ENCODE data around the gene PRORP. TPM values are rescaled to one million over a fixed set of nuclear protein-coding genes. Genes with fewer than 3 reads are reported as not detected.
A peak's percentile ranks its signal among the peaks of the same experiment; 100 is the strongest.

Gene PRORP
- total and polyA plus RNA-seq, 2 of the 13 experiments (the other 11 are each of a cell fraction or from before 2014, with no cell fraction given), result 48.9 to 88.7 TPM

GRCh38 chr14:35122696-35123387, 490 bp downstream of the PRORP start (continued):
- TF ChIP-seq ZNF609 (CRISPR knock-in tag; IDR thresholded peaks at IDR 0.05; ENCODE audit: borderline replicate concordance), result peak; percentile 46; the same call in 1 of the 2 replicates
- TF ChIP-seq CREB3 (CRISPR knock-in tag; IDR thresholded peaks at IDR 0.05), result no peak
- no peak for TF ChIP-seq KDM3A (CRISPR knock-in tag; IDR thresholded peaks at IDR 0.05; ENCODE audit: low read depth)
- peak; percentile 97 for TF ChIP-seq ZNF761 (CRISPR knock-in tag; conservative IDR thresholded peaks at IDR 0.05)
- TF ChIP-seq ZFP62 (CRISPR knock-in tag; IDR thresholded peaks at IDR 0.05), result no peak
- peak; percentile 82; the same call in 1 of the 2 replicates for TF ChIP-seq ZNF292 (CRISPR knock-in tag; IDR thresholded peaks at IDR 0.05; ENCODE audit: borderline replicate concordance, low read depth)
- TF ChIP-seq RAD21 (CRISPR knock-in tag; IDR thresholded peaks at IDR 0.05), result no peak
- no peak for TF ChIP-seq ZNF12 (CRISPR knock-in tag; IDR thresholded peaks at IDR 0.05)
- no peak for TF ChIP-seq JDP2 (CRISPR knock-in tag; IDR thresholded peaks at IDR 0.05; ENCODE audit: borderline replicate concordance)
- TF ChIP-seq NCOA2 (CRISPR knock-in tag; IDR thresholded peaks at IDR 0.05), result no peak
- no peak for TF ChIP-seq RFXAP (CRISPR knock-in tag; IDR thresholded peaks at IDR 0.05; ENCODE audit: borderline replicate concordance)
- no peak for TF ChIP-seq IKZF5 (CRISPR knock-in tag; IDR thresholded peaks at IDR 0.05)
- no peak for TF ChIP-seq ZNF382 (CRISPR knock-in tag; IDR thresholded peaks at IDR 0.05; ENCODE audit: borderline replicate concordance)
- no peak for TF ChIP-seq MTF2 (CRISPR knock-in tag; IDR thresholded peaks at IDR 0.05; ENCODE audit: borderline replicate concordance)
- TF ChIP-seq SETDB1 (CRISPR knock-in tag; IDR thresholded peaks at IDR 0.05; ENCODE audit: borderline replicate concordance), result no peak
- no peak for TF ChIP-seq HNRNPL (IDR thresholded peaks at IDR 0.05; ENCODE audit: low read depth, low read length)
- peak; percentile 90; the same call in 1 of the 2 replicates for TF ChIP-seq ZNF678 (CRISPR knock-in tag; IDR thresholded peaks at IDR 0.05)
- TF ChIP-seq HDAC1 (CRISPR knock-in tag; IDR thresholded peaks at IDR 0.05), result no peak; the same call in none of the 2 replicates
- TF ChIP-seq CAMTA2 (CRISPR knock-in tag; IDR thresholded peaks at IDR 0.05; ENCODE audit: borderline replicate concordance), result peak; percentile 83
- no peak for TF ChIP-seq TCF7 (IDR thresholded peaks at IDR 0.05; ENCODE audit: low read depth)
- no peak for TF ChIP-seq PBX2 (CRISPR knock-in tag; IDR thresholded peaks at IDR 0.05)
- TF ChIP-seq ZNF101 (CRISPR knock-in tag; IDR thresholded peaks at IDR 0.05; ENCODE audit: borderline replicate concordance, low read depth), result peak; percentile 81; the same call in 1 of the 2 replicates
- TF ChIP-seq ZNF34 (CRISPR knock-in tag; IDR thresholded peaks at IDR 0.05; ENCODE audit: borderline replicate concordance), result no peak; the same call in 1 of the 2 replicates

All from HepG2 (cell line).